T-cell (primary cell): Measurements from ENCODE around the gene SYK. TPM values are rescaled to one million over a fixed set of nuclear protein-coding genes. Genes with fewer than 3 reads are reported as not detected.
A peak's percentile ranks its signal among the peaks of the same experiment; 100 is the strongest.

Experiments
- ATAC-seq, 4 experiments: fragments of 200-7000 bp in 3 of 4; fragments of 150-1000 bp in 1 of 4; cut with Tn5 transposase; replicated peaks in 1 of 4; 1 replicate in 3 of 4; 2 replicates in 1 of 4; pipeline ENCODE4 v1.10.0; 2021; ENCODE audit warnings: moderate library complexity in 3 of 4, mild to moderate bottlenecking in 2 of 4, moderate number of reproducible peaks in 1 of 4
- CTCF ChIA-PET, 2 donors: fragments of 300-600 bp; sonication (Branson Sonifier 250); formaldehyde crosslinking; loops; one replicate each; lab custom pipeline; 2022; ENCODE audit warnings: antibody characterized with exemption in 2 of 2; lab: Charles Lee
- POLR2A ChIA-PET, 2 donors: fragments of 300-600 bp; sonication (Branson Sonifier 250); formaldehyde crosslinking; loops; one replicate each; lab custom pipeline; 2022; ENCODE audit warnings: antibody characterized with exemption in 2 of 2; lab: Charles Lee
- DNase-seq, 35 experiments: peaks; one replicate each; pipeline versions ENCODE4 v3.0.0 to v3.0.0-alpha.2; 2013 to 2023
- H3K27ac ChIP-seq: one replicate; pipeline ENCODE4 v1.5.1; 2013; ENCODE audit warnings: low read length
- H3K27me3 ChIP-seq, 2 experiments: replicated peaks in 1 of 2; 1 replicate in 1 of 2; 2 replicates in 1 of 2; pipeline versions ENCODE4 v1.6.1 to v1.7.0; 2013; ENCODE audit warnings: low read length in 1 of 2, mixed read lengths in 1 of 2; ENCODE audit not compliant: control insufficient read depth in 2 of 2, insufficient read depth in 2 of 2; ENCODE audit errors: extremely low read depth in 1 of 2
- H3K36me3 ChIP-seq, 2 donors: 1 replicate in 1 of 2; 2 replicates in 1 of 2; pipeline versions ENCODE4 v1.6.1 to v1.7.0; 2013; ENCODE audit warnings: low read length in 1 of 2; ENCODE audit not compliant: control insufficient read depth in 2 of 2, insufficient read depth in 1 of 2; ENCODE audit errors: extremely low read depth in 1 of 2
- H3K4me1 ChIP-seq, 2 experiments: 1 replicate in 1 of 2; 2 replicates in 1 of 2; pipeline versions ENCODE4 v1.6.1 to v1.7.0; 2013; ENCODE audit warnings: low read length in 2 of 2, mixed read lengths in 1 of 2; ENCODE audit not compliant: insufficient read depth in 2 of 2, control insufficient read depth in 1 of 2; ENCODE audit errors: extremely low read depth in 1 of 2
- H3K4me3 ChIP-seq, 2 donors: 1 replicate in 1 of 2; 2 replicates in 1 of 2; pipeline versions ENCODE4 v1.5.1 to v1.7.0; 2013; ENCODE audit warnings: mild to moderate bottlenecking in 2 of 2, low read length in 1 of 2, moderate library complexity in 1 of 2; ENCODE audit not compliant: control insufficient read depth in 1 of 2; ENCODE audit errors: extremely low read depth in 1 of 2
- H3K9me3 ChIP-seq: 2 replicates; pipeline ENCODE4 v1.7.0; 2013
- H3K27ac Mint-ChIP-seq, 2 donors: one replicate each; pipeline ENCODE4 v1.8.0; 2020 to 2021; ENCODE audit warnings: mild to moderate bottlenecking in 2 of 2, mixed read lengths in 2 of 2
- H3K27me3 Mint-ChIP-seq, 2 donors: one replicate each; pipeline ENCODE4 v1.8.0; 2021 to 2022; ENCODE audit warnings: mixed read lengths in 2 of 2
- H3K36me3 Mint-ChIP-seq: one replicate; pipeline ENCODE4 v1.8.0; 2021; ENCODE audit warnings: mixed read lengths
- H3K4me1 Mint-ChIP-seq, 3 donors: one replicate each; pipeline ENCODE4 v1.8.0; 2020 to 2022; ENCODE audit warnings: mixed read lengths in 3 of 3, mild to moderate bottlenecking in 1 of 3
- H3K4me3 Mint-ChIP-seq, 3 donors: one replicate each; pipeline ENCODE4 v1.8.0; 2020 to 2022; ENCODE audit warnings: mild to moderate bottlenecking in 3 of 3, mixed read lengths in 3 of 3, moderate library complexity in 3 of 3
- H3K9me3 Mint-ChIP-seq, 3 donors: one replicate each; pipeline ENCODE4 v1.8.0; 2020 to 2022; ENCODE audit warnings: mixed read lengths in 3 of 3
- WGBS: methylation state at CpG from one replicate; pipeline ENCODE4 v1.1.5; 2013; ENCODE audit warnings: missing lambda C conversion rate; ENCODE audit not compliant: insufficient coverage; 5-methylcytosine and 5-hydroxymethylcytosine counted together
- total RNA-seq, 35 experiments: library from RNA in 6 of 35; stranded (reverse) in 6 of 35; fragments of 120-200 nt in 1 of 35; gene quantifications; one replicate each; pipeline versions ENCODE4 v1.2.1 to v1.2.4 and lab custom pipeline; 2013 to 2026

Gene SYK
- total RNA-seq, 5 donors from 2014 or later (not counting 1 experiment from before 2014, with no cell fraction given) = 1.0 to 10.7 (median 3.9) TPM

- H3K4me1 ChIP-seq = peaks cover 0 to 2% of the 10 kb centered on the region in 2 experiments
- ChIA-PET CTCF (no interaction called here), POLR2A (no interaction called here)
- Mint-ChIP-seq H3K4me3 (no peak overlapping the region), H3K27me3 (peaks cover 0 to 3% of the 10 kb centered on the region in 2 donors), H3K9me3 (no peaks in the 10 kb centered on the region), H3K27ac (no peak overlapping the region), H3K36me3 (no peaks in the 10 kb centered on the region), H3K4me1 (peaks cover 7 to 14% (median 13%) of the 10 kb centered on the region in 3 donors)
- no peak overlapping the region for H3K27ac ChIP-seq
- H3K4me3 ChIP-seq = no peak overlapping the region
- H3K27me3 ChIP-seq = peaks cover 0 to 13% of the 10 kb centered on the region in 2 experiments
- WGBS = 84% methylated on average over 9 of the region's 10 CpGs
- H3K36me3 ChIP-seq = no peaks in the 10 kb centered on the region
- H3K9me3 ChIP-seq = no peaks in the 10 kb centered on the region
- DNase-seq (no peak), ATAC-seq (no peak)
Measured at GRCh38 chr9:90853945-90854344, 52.3 kb downstream of the SYK start.

- Histone ChIP-seq H3K27ac (no peak overlapping the region), H3K4me1 (peaks cover 0 to 2% of the 10 kb centered on the region in 2 experiments), H3K9me3 (no peaks in the 10 kb centered on the region), H3K4me3 (no peak overlapping the region), H3K27me3 (peaks cover 0 to 13% of the 10 kb centered on the region in 2 experiments), H3K36me3 (no peaks in the 10 kb centered on the region)
- ChIA-PET POLR2A (no interaction called here), CTCF (no interaction called here)
- H3K9me3 Mint-ChIP-seq = no peaks in the 10 kb centered on the region
- H3K4me1 Mint-ChIP-seq = peaks cover 10 to 16% (median 13%) of the 10 kb centered on the region in 3 donors
- DNase-seq (no peak), ATAC-seq (no peak)
- H3K27ac Mint-ChIP-seq = no peak overlapping the region
- peaks cover 0 to 4% of the 10 kb centered on the region in 2 donors for H3K27me3 Mint-ChIP-seq
- H3K4me3 Mint-ChIP-seq = no peak overlapping the region
- no peaks in the 10 kb centered on the region for H3K36me3 Mint-ChIP-seq
- 86% methylated on average over 3 of the region's 8 CpGs for WGBS
Measured at GRCh38 chr9:90854637-90855175, 53.1 kb downstream of the SYK start.

- Mint-ChIP-seq H3K4me3 (no peak overlapping the region), H3K4me1 (peaks cover 10 to 16% (median 13%) of the 10 kb centered on the region in 3 donors), H3K36me3 (no peaks in the 10 kb centered on the region), H3K27ac (no peak overlapping the region), H3K27me3 (peaks cover 0 to 6% of the 10 kb centered on the region in 2 donors), H3K9me3 (no peaks in the 10 kb centered on the region)
- Histone ChIP-seq H3K4me3 (no peak overlapping the region), H3K36me3 (no peaks in the 10 kb centered on the region), H3K27ac (no peak overlapping the region), H3K9me3 (no peaks in the 10 kb centered on the region), H3K4me1 (peaks cover 0 to 2% of the 10 kb centered on the region in 2 experiments), H3K27me3 (peaks cover 0 to 13% of the 10 kb centered on the region in 2 experiments)
- no peak for ATAC-seq
- POLR2A ChIA-PET = no interaction called here
- 72% methylated on average over 3 of the region's 5 CpGs for WGBS
- CTCF ChIA-PET = no interaction called here
- DNase-seq = no peak
Measured at GRCh38 chr9:90855208-90855902, 53.7 kb downstream of the SYK start.

GRCh38 chr9:90857091-90857490 lies 55.5 kb downstream of the SYK start:
- no peaks in the 10 kb centered on the region for H3K9me3 Mint-ChIP-seq
- WGBS = 0% methylated on average over 1 of the region's 6 CpGs
- H3K9me3 ChIP-seq = no peaks in the 10 kb centered on the region
- H3K4me1 Mint-ChIP-seq = peaks cover 10 to 16% (median 13%) of the 10 kb centered on the region in 3 donors
- ChIA-PET POLR2A (no interaction called here), CTCF (no interaction called here)
- H3K27ac Mint-ChIP-seq = no peak overlapping the region
- H3K4me3 Mint-ChIP-seq = no peak overlapping the region
- H3K27ac ChIP-seq = no peak overlapping the region
- ATAC-seq (peak in 1 of 4 experiments; percentile 73), DNase-seq (peak in 1 of 35 experiments; percentile 11)
- no peaks in the 10 kb centered on the region for H3K36me3 ChIP-seq
- peaks cover 0 to 2% of the 10 kb centered on the region in 2 experiments for H3K4me1 ChIP-seq
- peaks cover 0 to 22% of the 10 kb centered on the region in 2 experiments for H3K27me3 ChIP-seq
- H3K27me3 Mint-ChIP-seq = peaks cover 0 to 6% of the 10 kb centered on the region in 2 donors
- no peaks in the 10 kb centered on the region for H3K36me3 Mint-ChIP-seq
- no peak overlapping the region for H3K4me3 ChIP-seq

- 100% methylated on average over 1 of the region's 5 CpGs for WGBS
- ATAC-seq (no peak), DNase-seq (no peak)
- H3K9me3 ChIP-seq = no peaks in the 10 kb centered on the region
- H3K9me3 Mint-ChIP-seq = no peaks in the 10 kb centered on the region
- peaks cover 0 to 2% of the 10 kb centered on the region in 2 experiments for H3K4me1 ChIP-seq
- H3K27ac ChIP-seq = no peak overlapping the region
- no peak overlapping the region for H3K27ac Mint-ChIP-seq
- no peak overlapping the region for H3K4me3 Mint-ChIP-seq
- no peaks in the 10 kb centered on the region for H3K36me3 Mint-ChIP-seq
- CTCF ChIA-PET = no interaction called here
- H3K27me3 ChIP-seq = peaks cover 0 to 22% of the 10 kb centered on the region in 2 experiments
- H3K4me1 Mint-ChIP-seq = peaks cover 10 to 16% (median 13%) of the 10 kb centered on the region in 3 donors
- no peaks in the 10 kb centered on the region for H3K36me3 ChIP-seq
- POLR2A ChIA-PET = no interaction called here
- peaks cover 0 to 6% of the 10 kb centered on the region in 2 donors for H3K27me3 Mint-ChIP-seq
- no peak overlapping the region for H3K4me3 ChIP-seq
Measured at GRCh38 chr9:90857855-90858254, 56.2 kb downstream of the SYK start.

GRCh38 chr9:90858457-90858901 lies 56.9 kb downstream of the SYK start:
- peaks cover 0 to 6% of the 10 kb centered on the region in 2 donors for H3K27me3 Mint-ChIP-seq
- Histone ChIP-seq H3K27me3 (peaks cover 0 to 22% of the 10 kb centered on the region in 2 experiments), H3K36me3 (no peaks in the 10 kb centered on the region), H3K4me3 (no peak overlapping the region), H3K27ac (no peak overlapping the region), H3K4me1 (peaks cover 0 to 2% of the 10 kb centered on the region in 2 experiments), H3K9me3 (no peaks in the 10 kb centered on the region)
- no peaks in the 10 kb centered on the region for H3K36me3 Mint-ChIP-seq
- ATAC-seq (no peak), DNase-seq (no peak)
- no peak overlapping the region for H3K4me3 Mint-ChIP-seq
- H3K9me3 Mint-ChIP-seq = no peaks in the 10 kb centered on the region
- 64% methylated on average over 4 of the region's 4 CpGs for WGBS
- POLR2A ChIA-PET = no interaction called here
- no peak overlapping the region for H3K27ac Mint-ChIP-seq
- peaks cover 10 to 16% (median 13%) of the 10 kb centered on the region in 3 donors for H3K4me1 Mint-ChIP-seq
- CTCF ChIA-PET = no interaction called here
